Breast epithelium (tissue), 4 donors: ENCODE data around the gene MED9. TPM values are rescaled to one million over a fixed set of nuclear protein-coding genes. Genes with fewer than 3 reads are reported as not detected.

Experiments
- DNase-seq, 2 donors: peaks; one replicate each; pipeline ENCODE4 v3.0.0-alpha.2; 2019; ENCODE audit warnings: low spot score in 2 of 2
- H3K27ac ChIP-seq, 2 donors: fragments of 200-600 bp; sonication (generic) in 1 of 2; one replicate each; pipeline ENCODE4 v1.5.1; 2016 to 2019; ENCODE audit warnings: mild to moderate bottlenecking in 1 of 2
- H3K27me3 ChIP-seq, 2 donors: fragments of 200-600 bp; sonication (generic) in 1 of 2; one replicate each; pipeline versions ENCODE4 v1.5.1 to v1.6.0; 2017 to 2019; ENCODE audit warnings: control low read depth in 1 of 2, mild to moderate bottlenecking in 1 of 2
- H3K36me3 ChIP-seq: fragments of 200-600 bp; one replicate; pipeline ENCODE4 v1.5.1; 2019
- H3K4me1 ChIP-seq, 2 donors: fragments of 200-600 bp; sonication (generic); one replicate each; pipeline ENCODE4 v1.5.1; 2016 to 2019; ENCODE audit warnings: control low read depth in 1 of 2
- H3K4me3 ChIP-seq, 3 donors: fragments of 200-600 bp; sonication (generic); 1 replicate in 2 of 3; 2 replicates in 1 of 3; pipeline ENCODE4 v1.5.1; 2016 to 2019; ENCODE audit warnings: mild to moderate bottlenecking in 3 of 3, moderate library complexity in 2 of 3
- H3K9me3 ChIP-seq, 2 donors: fragments of 200-600 bp; sonication (generic) in 1 of 2; one replicate each; pipeline ENCODE4 v1.5.1; 2016 to 2019; ENCODE audit warnings: control low read depth in 1 of 2
- POLR2A ChIP-seq: fragments of 450-650 bp; IDR thresholded peaks from one replicate; pipeline ENCODE4 v1.6.1; 2016; ENCODE audit warnings: antibody characterized with exemption, mild to moderate bottlenecking, moderate library complexity
- POLR2AphosphoS5 ChIP-seq, 3 donors: sonication (generic); formaldehyde crosslinking; IDR thresholded peaks; one replicate each; pipeline ENCODE4 v1.6.1; 2017; ENCODE audit warnings: antibody characterized with exemption in 3 of 3
- intact Hi-C: fragments of 100-400 bp; cut with DNase I; formaldehyde crosslinking; loops from one replicate; pipeline ENCODE4 v1.15.1; 2023; ENCODE audit warnings: low total_unique reads
- total RNA-seq, 3 donors: library from RNA; depleted of rRNA; stranded (reverse); fragments of >200 nt; gene quantifications; one replicate each; pipeline ENCODE4 v1.1.0, GENCODE V29; 2016
- TF ChIP-seq, protein P1 (sequence below), 3 donors: fragments of 450-650 bp; IDR thresholded peaks; one replicate each; pipeline ENCODE4 v1.5.1; 2016 to 2017; ENCODE audit warnings: antibody characterized with exemption in 3 of 3, mild to moderate bottlenecking in 3 of 3, moderate library complexity in 3 of 3

The MED9 gene
- total RNA-seq, 3 donors from 2014 or later: 13.4 to 22.5 (median 20.0) TPM

GRCh38 chr17:17509601-17510425 lies 33.0 kb downstream of the MED9 start:
- no peak for TF ChIP-seq POLR2A
- no peak for TF ChIP-seq POLR2AphosphoS5 (IDR thresholded peaks at IDR 0.05)
- TF ChIP-seq, protein P1, sequence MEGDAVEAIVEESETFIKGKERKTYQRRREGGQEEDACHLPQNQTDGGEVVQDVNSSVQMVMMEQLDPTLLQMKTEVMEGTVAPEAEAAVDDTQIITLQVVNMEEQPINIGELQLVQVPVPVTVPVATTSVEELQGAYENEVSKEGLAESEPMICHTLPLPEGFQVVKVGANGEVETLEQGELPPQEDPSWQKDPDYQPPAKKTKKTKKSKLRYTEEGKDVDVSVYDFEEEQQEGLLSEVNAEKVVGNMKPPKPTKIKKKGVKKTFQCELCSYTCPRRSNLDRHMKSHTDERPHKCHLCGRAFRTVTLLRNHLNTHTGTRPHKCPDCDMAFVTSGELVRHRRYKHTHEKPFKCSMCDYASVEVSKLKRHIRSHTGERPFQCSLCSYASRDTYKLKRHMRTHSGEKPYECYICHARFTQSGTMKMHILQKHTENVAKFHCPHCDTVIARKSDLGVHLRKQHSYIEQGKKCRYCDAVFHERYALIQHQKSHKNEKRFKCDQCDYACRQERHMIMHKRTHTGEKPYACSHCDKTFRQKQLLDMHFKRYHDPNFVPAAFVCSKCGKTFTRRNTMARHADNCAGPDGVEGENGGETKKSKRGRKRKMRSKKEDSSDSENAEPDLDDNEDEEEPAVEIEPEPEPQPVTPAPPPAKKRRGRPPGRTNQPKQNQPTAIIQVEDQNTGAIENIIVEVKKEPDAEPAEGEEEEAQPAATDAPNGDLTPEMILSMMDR (IDR thresholded peaks at IDR 0.05): no peak
- H3K27ac ChIP-seq: no peak overlapping the region
- peaks cover 0 to 13% of the 10 kb centered on the region in 2 donors for H3K4me1 ChIP-seq
- H3K9me3 ChIP-seq: no peaks in the 10 kb centered on the region
- no peak overlapping the region for H3K4me3 ChIP-seq
- no peaks in the 10 kb centered on the region for H3K36me3 ChIP-seq
- DNase-seq: no peak
- intact Hi-C loops: no loop called here
- no peaks in the 10 kb centered on the region for H3K27me3 ChIP-seq

GRCh38 chr17:17510456-17511292 lies 33.9 kb downstream of the MED9 start:
- Histone ChIP-seq H3K27me3 (no peaks in the 10 kb centered on the region), H3K9me3 (no peaks in the 10 kb centered on the region), H3K27ac (no peak overlapping the region), H3K4me1 (peaks cover 0 to 13% of the 10 kb centered on the region in 2 donors), H3K36me3 (no peaks in the 10 kb centered on the region), H3K4me3 (no peak overlapping the region)
- TF ChIP-seq POLR2A: no peak
- no peak for TF ChIP-seq POLR2AphosphoS5 (IDR thresholded peaks at IDR 0.05)
- TF ChIP-seq, protein P1 (IDR thresholded peaks at IDR 0.05): no peak
- intact Hi-C loops: no loop called here
- DNase-seq: no peak

DNA sequence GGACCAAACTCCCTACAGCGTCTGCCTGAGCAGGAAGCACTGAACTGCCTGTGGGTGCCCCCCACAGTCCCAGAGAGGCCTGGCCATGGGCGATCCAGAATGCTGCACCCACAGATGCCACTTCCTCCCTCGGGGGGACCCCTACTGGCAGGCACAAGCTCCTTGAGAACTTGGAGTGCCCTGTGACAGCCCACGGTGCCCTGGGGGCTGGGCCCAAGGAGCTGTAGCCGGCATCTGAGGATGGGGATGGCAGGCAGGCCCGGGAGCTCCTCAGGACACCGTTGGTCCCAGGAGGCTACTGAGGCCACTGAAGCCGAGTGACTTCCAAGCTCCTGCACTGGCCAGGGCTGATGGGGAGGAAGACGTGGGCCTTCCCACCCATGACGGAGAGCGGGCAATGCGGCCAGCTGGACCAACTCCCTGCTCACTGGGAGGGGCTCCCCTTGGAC lies 34.5 kb downstream of the MED9 start:
- TF ChIP-seq POLR2A (no peak), POLR2AphosphoS5 (IDR thresholded peaks at IDR 0.05) (no peak)
- TF ChIP-seq, protein P1 (IDR thresholded peaks at IDR 0.05): no peak
- DNase-seq: no peak
- Histone ChIP-seq H3K4me3 (no peak overlapping the region), H3K36me3 (no peaks in the 10 kb centered on the region), H3K9me3 (no peaks in the 10 kb centered on the region), H3K4me1 (peaks cover 0 to 13% of the 10 kb centered on the region in 2 donors), H3K27ac (peak overlapping the region in 1 of 2 donors; percentile 25), H3K27me3 (no peaks in the 10 kb centered on the region)
- intact Hi-C loops: no loop called here

DNA sequence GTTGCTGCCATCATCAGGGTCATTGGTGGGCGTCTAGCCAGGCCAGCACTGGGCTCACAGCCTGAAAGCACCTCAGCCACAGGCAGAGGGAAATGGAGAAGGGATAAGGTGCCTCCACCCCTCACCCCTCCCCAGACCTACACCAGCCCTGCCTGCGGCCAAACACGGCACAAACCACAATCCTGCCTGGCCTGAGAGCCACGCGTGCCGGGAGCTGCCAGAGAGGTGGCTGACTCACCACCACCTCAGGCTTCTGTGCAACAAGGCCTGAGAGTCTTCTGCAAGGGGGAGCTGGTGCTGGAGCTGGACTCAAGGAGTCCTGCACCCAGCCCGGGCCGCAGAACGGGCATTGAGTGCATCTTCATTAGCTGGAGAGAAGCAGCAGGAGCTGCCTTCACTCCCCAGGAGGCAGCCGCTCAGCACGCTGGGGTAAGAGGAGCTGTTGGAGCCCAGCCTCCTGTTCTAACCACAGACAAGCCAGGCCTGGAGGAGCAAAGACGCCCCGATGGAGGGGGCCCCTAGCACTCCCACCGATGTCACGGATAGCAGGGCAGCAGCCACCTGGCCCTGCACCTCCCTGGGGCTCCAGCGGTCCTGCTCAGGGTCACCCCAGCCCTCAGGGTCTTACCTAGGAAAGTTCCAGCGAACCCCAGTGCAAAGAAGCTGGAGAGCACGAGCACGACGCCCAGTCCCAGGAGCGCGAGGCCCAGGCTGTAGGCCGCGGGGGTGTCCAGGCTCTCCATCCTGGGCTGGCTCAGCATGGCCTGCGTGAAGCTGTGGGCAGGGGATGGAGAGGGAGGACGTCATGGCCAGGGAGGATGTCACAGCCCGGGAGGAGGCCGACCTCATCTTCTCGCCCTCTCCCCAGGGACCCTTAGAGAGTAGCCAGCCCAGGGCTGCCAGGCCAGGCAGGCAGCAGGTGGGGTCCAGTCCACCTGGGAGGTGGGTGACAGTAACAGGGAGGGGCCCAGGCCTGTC lies 35.4 kb downstream of the MED9 start:
- H3K27me3 ChIP-seq: no peaks in the 10 kb centered on the region
- intact Hi-C loops: no loop called here
- H3K4me3 ChIP-seq: no peak overlapping the region
- peak; percentile 73 to 82 for DNase-seq
- peak overlapping the region in 1 of 2 donors; percentile 25 for H3K27ac ChIP-seq
- no peaks in the 10 kb centered on the region for H3K36me3 ChIP-seq
- peaks cover 0 to 13% of the 10 kb centered on the region in 2 donors for H3K4me1 ChIP-seq
- no peaks in the 10 kb centered on the region for H3K9me3 ChIP-seq
- peak in 2 of 3 donors; percentile 22 to 26 for TF ChIP-seq POLR2AphosphoS5 (IDR thresholded peaks at IDR 0.05)
- TF ChIP-seq, protein P1 (IDR thresholded peaks at IDR 0.05): no peak
- no peak for TF ChIP-seq POLR2A
